Nasal cavity respiratory epithelium epithelial cell of viscerocranial mucosa (primary cell): ENCODE measurements around the gene IPO5. TPM values are rescaled to one million over a fixed set of nuclear protein-coding genes. Genes with fewer than 3 reads are reported as not detected.

ENCODE experiments used
- total RNA-seq: library from RNA; depleted of rRNA; stranded (reverse); fragments of >200 nt; gene quantifications from 2 replicates; pipeline ENCODE4 v1.2.3, GENCODE V29; 2014

Gene IPO5
- total RNA-seq, result 188 and 193 TPM in 2 replicates

GRCh38 chr13:97953376-97953970 lies at the start of gene IPO5:
IPO5 (plus strand) TSS chr13:97953675; CDS start chr13:97976697, 23,022 bp downstream.

Other genes starting within 250 kb of the IPO5 start
- gene FARP1, start 189.4 kb downstream of the IPO5 start, total RNA-seq, result 10.3 and 33.2 TPM in 2 replicates
- gene RNF113B, start 223.6 kb downstream of the IPO5 start, total RNA-seq, result not detected in 2 replicates